ENCODE results near the gene CDKL5.

DNA sequence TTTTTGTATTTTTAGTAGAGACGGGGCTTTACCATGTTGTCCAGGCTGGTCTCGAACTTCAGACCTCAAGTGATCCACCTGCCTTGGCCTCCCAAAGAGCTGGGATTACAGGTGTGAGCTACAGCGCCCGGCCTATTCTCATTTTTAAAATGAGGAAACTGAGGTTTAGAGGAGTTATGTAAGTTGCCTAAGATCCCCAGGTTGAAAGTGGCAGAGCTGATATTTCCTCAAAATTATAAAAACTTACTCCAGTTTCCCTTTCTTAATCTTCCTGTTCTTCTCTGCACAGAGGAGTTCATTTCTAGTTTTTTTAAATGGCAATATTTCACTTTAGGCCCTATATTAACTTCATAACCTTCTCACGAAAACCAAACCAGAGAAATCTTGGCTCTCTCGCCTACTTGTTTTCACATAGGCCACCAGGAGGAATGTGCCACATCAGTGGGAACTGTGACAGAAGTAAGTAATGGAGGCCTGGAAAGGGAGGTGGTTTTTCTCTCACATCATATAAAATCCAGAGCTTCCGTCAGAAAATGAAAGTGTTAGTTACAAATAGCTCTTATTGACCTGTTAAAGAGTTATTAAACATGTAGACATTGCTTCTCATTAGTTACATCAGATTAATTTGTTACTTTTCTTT is 262.6 kb downstream of the CDKL5 start:
- TF ChIP-seq CTCF (IDR thresholded peaks at IDR 0.05) (no peak), POLR2AphosphoS5 (IDR thresholded peaks at IDR 0.05) (no peak), POLR2A (IDR thresholded peaks at IDR 0.05) (no peak), EP300 (IDR thresholded peaks at IDR 0.05) (no peak)

Data from upper lobe of left lung (tissue), 4 donors.